HEK293T (cell line): Measurements from ENCODE around the gene CHPF2.

Experiments
- CTCF ChIA-PET: fragments of 350-600 bp; formaldehyde crosslinking; extraction: SDS; loops from one replicate; lab custom pipeline; 2021; ENCODE audit warnings: antibody characterized with exemption, inconsistent platforms; lab: Yijun Ruan, JAX
- POLR2A ChIA-PET: fragments of 350-600 bp; formaldehyde crosslinking; extraction: SDS; loops from one replicate; lab custom pipeline; 2020; ENCODE audit warnings: antibody characterized with exemption, inconsistent platforms; lab: Yijun Ruan, JAX
- DNase-seq: peaks from one replicate; pipeline ENCODE4 v3.0.0; 2012; ENCODE audit warnings: mixed read lengths; ENCODE audit errors: extremely low spot score
- ARNT ChIP-seq: fragments of 450-650 bp; IDR thresholded peaks from 2 replicates; pipeline ENCODE4 v1.6.1; 2017; ENCODE audit warnings: mild to moderate bottlenecking
- BHLHE40 ChIP-seq: fragments of 450-650 bp; IDR thresholded peaks from 2 replicates; pipeline ENCODE4 v1.6.1; 2016; ENCODE audit warnings: mild to moderate bottlenecking, moderate library complexity, borderline replicate concordance
- CTBP1 ChIP-seq: fragments of 450-650 bp; IDR thresholded peaks from 2 replicates; pipeline ENCODE4 v1.6.1; 2016; ENCODE audit warnings: borderline replicate concordance
- ELF4 ChIP-seq: fragments of 450-650 bp; IDR thresholded peaks from 2 replicates; pipeline ENCODE4 v1.6.1; 2017; ENCODE audit warnings: antibody characterized with exemption
- FOXA1 ChIP-seq: fragments of 450-650 bp; IDR thresholded peaks from 2 replicates; pipeline ENCODE4 v1.6.1; 2016; ENCODE audit warnings: mild to moderate bottlenecking
- FOXK2 ChIP-seq: fragments of 450-650 bp; IDR thresholded peaks from 2 replicates; pipeline ENCODE4 v1.6.1; 2016; ENCODE audit warnings: mild to moderate bottlenecking
- FOXM1 ChIP-seq: fragments of 450-650 bp; IDR thresholded peaks from 2 replicates; pipeline ENCODE4 v1.6.1; 2017; ENCODE audit warnings: mild to moderate bottlenecking, borderline replicate concordance
- HDGF ChIP-seq: fragments of 450-650 bp; IDR thresholded peaks from 2 replicates; pipeline ENCODE4 v1.6.1; 2017; ENCODE audit warnings: antibody characterized with exemption, borderline replicate concordance
- L3MBTL2 ChIP-seq: fragments of 450-650 bp; conservative IDR thresholded peaks from 2 replicates; pipeline ENCODE4 v1.6.1; 2016; ENCODE audit warnings: mild to moderate bottlenecking
- LEF1 ChIP-seq: fragments of 450-650 bp; IDR thresholded peaks from 2 replicates; pipeline ENCODE4 v1.6.1; 2017; ENCODE audit warnings: mild to moderate bottlenecking, borderline replicate concordance
- NFRKB ChIP-seq: fragments of 450-650 bp; IDR thresholded peaks from 2 replicates; pipeline ENCODE4 v1.6.1; 2016; ENCODE audit warnings: mild to moderate bottlenecking, moderate library complexity
- PKNOX1 ChIP-seq: fragments of 450-650 bp; IDR thresholded peaks from 2 replicates; pipeline ENCODE4 v1.6.1; 2016
- SP1 ChIP-seq: fragments of 450-650 bp; IDR thresholded peaks from 2 replicates; pipeline ENCODE4 v1.6.1; 2017
- SUZ12 ChIP-seq: fragments of 450-650 bp; IDR thresholded peaks from 2 replicates; pipeline ENCODE4 v1.6.1; 2016; ENCODE audit warnings: mild to moderate bottlenecking
- TARDBP ChIP-seq: fragments of 450-650 bp; IDR thresholded peaks from 2 replicates; pipeline ENCODE4 v1.6.1; 2016
- ZNF384 ChIP-seq: fragments of 450-650 bp; IDR thresholded peaks from 2 replicates; pipeline ENCODE4 v1.6.1; 2016

CHPF2 gene

GRCh38 chr7:151278949-151279348, 46.7 kb downstream of the CHPF2 start:
- TF ChIP-seq FOXM1 (no peak), HDGF (no peak), ARNT (no peak), CTBP1 (no peak), FOXA1 (no peak), L3MBTL2 (no peak), LEF1 (no peak), BHLHE40 (no peak), SUZ12 (no peak), ZNF384 (no peak), NFRKB (no peak), PKNOX1 (no peak)
- no peak for DNase-seq
- CTCF ChIA-PET, result interaction anchor here (0.8 to 1.4 kb wide), 2 partner anchors 10 to 28 kb away, joined by 3 read pairs; no protein-coding TSS in a partner anchor
- POLR2A ChIA-PET, result no interaction called here

DNA sequence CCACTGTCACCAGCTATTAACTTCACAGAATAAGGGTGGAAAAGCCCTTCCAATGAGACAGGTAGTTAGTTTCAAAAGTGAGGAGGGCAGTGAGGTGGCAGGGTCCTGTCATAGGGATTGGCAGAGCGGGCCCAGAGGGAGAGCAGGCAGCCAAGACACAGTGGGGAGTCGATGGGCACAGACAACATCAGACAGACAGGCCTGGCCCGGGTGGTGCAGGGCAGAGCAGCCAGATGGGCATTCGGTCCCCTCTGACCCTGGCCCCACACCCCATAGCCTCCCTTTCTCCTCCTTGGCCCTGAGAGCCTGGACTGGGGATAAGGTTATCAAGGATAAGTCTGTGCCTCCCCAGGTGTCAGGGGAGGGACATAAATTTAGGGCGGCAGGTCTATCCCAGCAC, 47.6 kb downstream of the CHPF2 start:
- no peak for DNase-seq
- POLR2A ChIA-PET, result no interaction called here
- CTCF ChIA-PET, result no interaction called here
- TF ChIP-seq ARNT, result no peak
- no peak for TF ChIP-seq SUZ12
- TF ChIP-seq PKNOX1, result no peak
- no peak for TF ChIP-seq SP1
- no peak for TF ChIP-seq L3MBTL2
- TF ChIP-seq LEF1, result no peak
- TF ChIP-seq ZNF384, result no peak
- TF ChIP-seq FOXK2, result no peak
- TF ChIP-seq FOXA1, result no peak
- no peak for TF ChIP-seq CTBP1
- no peak for TF ChIP-seq NFRKB
- no peak for TF ChIP-seq FOXM1
- TF ChIP-seq HDGF, result no peak
- no peak for TF ChIP-seq TARDBP
- no peak for TF ChIP-seq ELF4
- TF ChIP-seq BHLHE40, result no peak

DNA sequence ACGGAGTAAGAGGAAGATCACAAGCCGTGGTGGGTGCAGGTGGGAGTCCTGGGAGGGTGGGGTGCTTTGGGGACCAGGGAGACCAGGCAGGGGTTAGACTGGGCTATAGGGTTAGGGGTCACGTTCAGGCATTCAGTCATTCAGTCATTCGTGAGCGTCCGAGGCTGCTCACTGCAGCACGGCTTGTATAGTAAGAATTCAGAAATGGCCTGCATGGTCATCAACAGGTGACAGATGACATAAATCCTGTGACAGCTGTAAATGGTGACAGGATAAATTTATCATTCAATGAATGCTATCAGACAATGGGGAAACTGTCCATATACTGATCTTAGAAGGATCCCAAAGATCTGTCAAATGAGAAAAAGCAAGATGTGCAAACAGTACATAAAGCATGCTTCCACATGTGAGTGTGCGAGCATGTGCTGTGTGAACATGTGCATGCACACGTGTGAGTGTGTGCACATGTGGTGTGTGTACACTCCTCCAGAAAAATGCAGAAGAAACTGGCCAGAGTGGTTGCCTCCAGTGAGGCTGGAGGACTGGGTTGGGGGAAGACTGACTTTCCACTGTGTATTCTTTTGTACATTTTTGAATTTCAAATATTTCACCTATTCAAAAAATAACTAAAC, 48.2 kb downstream of the CHPF2 start:
- ChIA-PET POLR2A (no interaction called here), CTCF (no interaction called here)

DNA sequence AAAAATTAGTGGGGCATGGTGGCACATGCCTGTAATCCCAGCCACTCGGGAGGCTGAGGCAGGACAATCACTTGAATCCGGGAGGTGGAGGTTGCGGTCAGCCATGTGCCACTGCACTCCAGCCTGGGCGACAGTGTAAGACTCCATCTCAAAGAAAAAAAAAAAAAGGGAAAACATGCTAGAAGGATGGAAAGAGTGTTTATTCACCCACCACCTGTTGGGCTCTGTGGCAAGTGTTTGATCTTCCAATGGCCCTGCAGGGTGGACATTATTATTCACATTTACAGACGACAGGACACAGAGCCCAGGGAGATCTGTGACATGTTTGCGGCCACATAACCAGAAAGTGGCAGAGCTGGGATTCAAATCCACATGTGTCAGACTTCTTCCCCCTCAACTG, 49.4 kb downstream of the CHPF2 start:
- ChIA-PET CTCF (no interaction called here), POLR2A (interaction anchor here (1.2 kb wide), 1 partner anchor 30 kb away, joined by 5 read pairs; no protein-coding TSS in a partner anchor)
- no peak for DNase-seq
- TF ChIP-seq NFRKB (no peak), SP1 (no peak), L3MBTL2 (no peak), ARNT (no peak), ELF4 (no peak), FOXM1 (no peak), LEF1 (no peak), FOXA1 (no peak)

More for the DNA sequence above, 48.2 kb downstream of the CHPF2 start:
- TF ChIP-seq BHLHE40 (no peak), CTBP1 (no peak), ELF4 (no peak), ZNF384 (no peak), TARDBP (no peak), FOXM1 (no peak), SUZ12 (no peak), NFRKB (no peak), LEF1 (no peak), PKNOX1 (no peak; the same call in 1 of the 2 replicates), ARNT (no peak), SP1 (no peak)
- DNase-seq, result no peak

- no peak for DNase-seq
- ChIA-PET CTCF (interaction anchor here (0.6 kb wide), 2 partner anchors 10 to 11 kb away, joined by 3 to 4 read pairs; no protein-coding TSS in a partner anchor), POLR2A (interaction anchor here (0.6 to 1.2 kb wide), 2 partner anchors 30 to 71 kb away, joined by 3 to 5 read pairs; no protein-coding TSS in a partner anchor)
- no peak for TF ChIP-seq FOXA1
- TF ChIP-seq ZNF384, result no peak
- no peak for TF ChIP-seq NFRKB
- no peak for TF ChIP-seq ELF4
- TF ChIP-seq BHLHE40, result no peak
- no peak for TF ChIP-seq L3MBTL2
- no peak for TF ChIP-seq HDGF
Measured at GRCh38 chr7:151282111-151282510, 49.8 kb downstream of the CHPF2 start.

DNA sequence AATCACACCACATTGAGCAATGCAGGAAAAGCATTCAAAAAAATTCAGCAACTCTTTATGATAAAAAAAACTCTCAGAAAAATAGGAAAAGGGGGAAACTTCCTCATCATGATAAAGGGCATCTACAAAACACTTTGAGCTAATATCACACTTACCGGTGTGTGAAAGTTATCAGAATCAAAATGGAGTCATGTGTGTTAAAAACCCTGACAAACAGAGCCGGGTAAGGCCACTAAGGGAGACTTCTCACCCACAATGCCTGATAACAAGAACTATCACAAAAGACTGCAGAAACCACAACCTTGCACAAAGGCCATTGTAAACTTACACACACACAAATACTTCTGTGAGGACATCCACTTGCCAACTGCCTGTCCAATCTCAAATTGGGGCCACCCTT, 51.0 kb downstream of the CHPF2 start:
- POLR2A ChIA-PET, result no interaction called here
- CTCF ChIA-PET, result no interaction called here
- no peak for DNase-seq
- no peak for TF ChIP-seq FOXK2
- no peak for TF ChIP-seq BHLHE40
- no peak for TF ChIP-seq L3MBTL2
- no peak for TF ChIP-seq ARNT
- no peak for TF ChIP-seq HDGF
- TF ChIP-seq SUZ12, result no peak
- TF ChIP-seq PKNOX1, result no peak
- no peak for TF ChIP-seq ELF4
- no peak for TF ChIP-seq NFRKB
- no peak for TF ChIP-seq ZNF384
- TF ChIP-seq FOXM1, result no peak
- TF ChIP-seq FOXA1, result no peak
- TF ChIP-seq CTBP1, result no peak
- TF ChIP-seq SP1, result no peak
